ENCODE data around the gene P2RX5.
"Not testable (repeated sequence)": the region's sequence is repeated elsewhere in the genome, so short reads cannot be mapped to it uniquely, and the experiment has no call there.

P2RX5 gene

GRCh38 chr17:3710951-3711383, 15.0 kb upstream of the P2RX5 start:
- no peak for DNase-seq

DNA sequence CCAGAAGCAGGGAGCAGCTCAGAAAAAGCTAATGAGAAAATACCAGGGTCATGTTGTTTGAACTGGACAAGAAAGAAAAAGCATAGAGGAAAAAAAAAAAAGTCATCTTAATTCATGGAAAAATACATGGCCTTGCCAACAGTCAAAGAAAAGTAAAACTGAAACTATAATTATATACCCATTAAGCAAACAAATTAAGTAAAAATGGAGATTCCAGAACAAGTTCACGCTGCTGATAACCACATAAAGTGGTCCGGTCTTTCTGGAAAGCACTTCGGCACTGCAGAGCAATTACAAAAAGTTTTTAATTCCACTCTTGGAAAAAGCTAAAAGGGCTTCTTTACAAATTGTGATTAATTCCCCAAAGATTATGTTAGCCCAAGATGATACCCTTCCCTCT, 12.4 kb upstream of the P2RX5 start:
- DNase-seq = no peak

- not testable (repeated sequence) for DNase-seq
Measured at GRCh38 chr17:3705718-3705984, 9.7 kb upstream of the P2RX5 start.

DNA sequence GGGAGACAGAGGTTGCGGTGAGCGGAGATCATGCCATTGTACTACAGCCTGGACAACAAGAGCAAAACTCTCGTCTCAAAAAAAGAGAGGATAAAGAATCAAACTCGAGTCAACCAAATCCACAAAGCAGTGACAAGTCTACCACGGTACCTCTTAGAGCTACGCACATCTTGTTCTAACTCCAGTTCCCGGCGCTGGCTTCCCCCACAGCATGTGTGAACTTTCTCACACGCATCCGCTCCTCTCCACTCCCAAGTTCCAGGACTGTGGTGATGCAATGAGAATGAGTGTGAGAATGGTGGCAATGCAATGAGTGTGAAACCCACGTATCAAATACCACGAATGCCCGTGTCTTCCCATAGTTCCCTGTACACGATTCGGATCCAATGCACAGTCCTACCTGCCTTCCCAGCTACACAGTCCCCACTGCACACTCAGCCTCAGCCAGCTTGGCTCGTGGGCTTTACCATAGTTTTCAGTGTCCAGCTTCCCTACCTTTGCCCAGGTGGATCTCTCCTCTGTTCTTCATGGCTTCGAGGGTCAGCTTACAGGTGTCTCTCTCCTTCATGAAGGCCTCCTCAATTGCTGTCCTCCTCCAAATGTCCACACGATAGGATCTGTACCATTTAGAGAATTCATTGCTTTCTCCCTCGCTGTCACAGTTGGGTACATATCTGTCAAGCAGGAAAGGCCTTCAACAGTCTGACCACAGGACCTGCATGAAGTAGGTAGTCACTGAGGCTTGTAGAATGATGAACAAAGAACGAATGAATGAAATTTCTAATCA, 9.2 kb upstream of the P2RX5 start:
- DNase-seq = no peak

GRCh38 chr17:3702041-3702539, 6.1 kb upstream of the P2RX5 start:
- not testable (repeated sequence) for DNase-seq

DNA sequence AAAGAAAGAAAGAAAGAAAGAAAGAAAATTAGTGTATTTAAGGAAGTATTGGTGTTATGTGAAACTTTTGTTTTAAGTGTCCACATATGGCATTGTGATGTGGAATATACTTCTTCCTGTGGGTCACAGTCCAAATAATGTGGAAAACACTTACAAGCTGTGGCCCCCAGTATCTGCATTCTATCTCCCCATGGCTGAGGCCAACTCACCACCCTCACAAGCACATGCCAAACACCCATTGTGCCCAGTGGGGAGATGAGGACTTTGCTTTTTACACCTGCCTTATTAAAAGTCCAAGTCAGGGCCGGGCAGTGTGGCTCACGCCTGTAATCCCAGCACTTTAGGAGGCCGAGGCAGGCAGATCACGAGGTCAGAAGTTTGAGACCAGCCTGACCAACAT, 4.0 kb upstream of the P2RX5 start:
- no peak for DNase-seq

DNA sequence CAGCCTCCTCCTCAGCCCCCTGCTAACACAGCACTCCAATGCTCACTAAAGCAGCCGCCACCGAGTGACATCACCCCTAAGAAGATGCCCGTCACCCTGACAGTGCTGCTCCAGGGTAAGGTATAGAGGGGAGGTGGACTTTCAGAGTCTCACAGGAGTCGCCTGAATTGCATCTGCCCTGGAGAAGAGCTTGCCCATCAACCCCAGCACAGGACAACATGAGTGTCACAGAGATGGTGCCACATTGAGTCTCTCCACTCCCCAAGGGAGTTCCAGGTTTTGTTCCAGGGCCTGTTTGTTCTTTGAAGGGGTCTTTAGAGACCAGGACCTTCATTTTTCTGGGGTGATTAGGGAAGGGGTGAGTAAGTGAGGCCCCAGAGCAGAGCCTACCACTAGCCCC, 2.2 kb upstream of the P2RX5 start:
- no peak for DNase-seq

- DNase-seq = no peak
Measured at GRCh38 chr17:3697103-3697476, 1.1 kb upstream of the P2RX5 start.

DNA sequence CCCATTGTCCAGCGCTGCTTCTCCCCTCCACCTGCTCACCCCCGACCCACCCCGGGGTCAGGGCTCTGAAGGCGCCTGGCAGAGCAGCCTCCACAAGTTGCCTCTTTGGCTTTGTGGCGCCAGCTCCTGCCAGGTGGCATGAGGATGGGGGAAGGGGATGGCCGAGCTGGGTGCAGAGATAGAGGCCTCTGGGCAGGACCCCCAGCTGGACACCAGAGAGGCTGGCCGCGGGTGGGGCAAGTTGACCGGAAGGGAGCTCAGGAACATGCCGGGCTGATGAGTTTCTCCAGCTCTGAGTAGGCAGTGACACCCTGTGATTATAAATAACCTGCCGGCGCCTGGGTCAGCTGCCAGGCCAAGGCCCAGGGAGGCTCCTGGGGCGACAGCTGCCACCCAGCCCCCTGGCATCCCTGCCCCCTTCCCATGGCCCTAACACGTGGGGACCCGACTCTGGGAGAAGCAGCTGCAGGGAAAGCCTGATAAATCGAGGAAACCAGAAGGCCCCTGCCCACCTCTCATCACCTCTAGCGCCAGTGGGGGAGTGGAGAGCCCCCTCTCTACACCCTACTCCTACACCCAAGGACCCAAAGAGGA, 729 bp downstream of the P2RX5 start:
- no peak for DNase-seq

DNA sequence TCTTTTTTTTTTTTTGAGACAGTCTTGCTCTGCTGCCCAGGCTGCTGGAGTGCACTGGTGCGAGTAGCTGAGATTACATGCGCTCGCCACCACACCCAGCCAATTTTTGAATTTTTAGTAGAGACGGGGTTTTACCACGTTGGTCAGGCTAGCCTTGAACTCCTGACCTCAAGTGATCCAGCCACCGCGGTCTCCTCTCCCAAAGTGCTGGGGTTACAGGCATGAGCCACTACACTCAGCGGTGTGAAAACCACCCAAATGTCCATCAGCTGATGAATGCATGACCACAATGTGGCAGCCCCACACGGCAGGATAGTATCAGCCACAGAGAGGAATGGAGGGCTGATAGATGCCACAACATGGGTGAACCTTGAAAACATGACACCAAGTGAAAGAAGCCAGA, 2.1 kb downstream of the P2RX5 start:
- DNase-seq = no peak

- DNase-seq = no peak
Measured at GRCh38 chr17:3693141-3693540, 2.8 kb downstream of the P2RX5 start.

- DNase-seq = no peak
Measured at GRCh38 chr17:3692346-3692745, 3.6 kb downstream of the P2RX5 start.

DNA sequence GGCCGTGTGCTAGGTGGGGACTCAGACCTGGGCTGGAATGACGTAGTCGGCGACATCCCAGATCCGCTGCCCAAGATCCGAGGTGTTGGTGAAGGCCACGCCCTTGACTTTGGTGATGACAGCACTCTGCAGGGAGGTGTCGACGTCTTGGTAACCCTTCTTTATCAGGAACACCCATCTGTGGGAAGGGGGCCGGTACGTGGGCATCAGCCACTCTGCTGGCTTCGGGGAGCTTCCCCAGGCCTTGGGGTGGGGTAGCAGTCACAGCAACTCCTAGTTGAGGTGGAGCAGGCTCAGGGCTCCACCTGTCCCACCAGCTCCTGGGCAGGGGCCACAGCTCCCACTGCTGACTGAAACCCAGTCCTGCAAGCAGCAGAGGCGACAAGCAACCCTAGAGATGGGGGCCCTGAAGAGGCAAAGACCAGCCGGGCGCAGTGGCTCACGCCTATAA, 4.3 kb downstream of the P2RX5 start:
- DNase-seq = no peak

DNA sequence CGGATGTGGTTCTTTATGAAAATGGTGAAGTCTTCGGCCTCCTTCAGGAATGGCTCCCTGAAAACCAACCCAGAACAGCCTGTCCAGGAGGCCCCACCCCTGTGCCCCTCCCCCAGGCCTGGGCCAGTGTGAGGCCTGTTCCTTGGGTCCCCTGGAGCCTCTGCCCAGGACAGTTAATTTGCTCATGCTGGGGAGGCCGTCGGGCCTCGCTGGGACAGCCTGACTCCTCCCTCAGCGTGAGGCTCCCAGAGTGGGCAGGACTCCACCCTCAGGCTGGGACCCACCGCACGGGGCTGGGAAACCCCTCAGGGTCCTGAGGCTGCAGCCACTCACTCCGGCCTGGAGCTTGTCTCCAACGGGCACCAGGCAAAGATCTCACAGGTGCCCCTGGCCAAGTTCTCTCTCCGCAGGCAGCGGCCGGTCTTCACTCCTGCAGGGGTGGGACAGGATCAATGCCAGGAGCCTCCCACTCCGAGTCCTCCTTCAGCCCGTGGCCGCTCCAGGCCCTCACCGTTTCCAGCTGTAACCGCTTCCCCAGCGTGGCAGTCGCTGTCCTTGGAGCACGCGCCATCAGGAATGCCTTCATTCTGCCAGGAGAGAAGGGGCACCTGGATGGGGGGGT, 5.8 kb downstream of the P2RX5 start:
- no peak for DNase-seq

DNA sequence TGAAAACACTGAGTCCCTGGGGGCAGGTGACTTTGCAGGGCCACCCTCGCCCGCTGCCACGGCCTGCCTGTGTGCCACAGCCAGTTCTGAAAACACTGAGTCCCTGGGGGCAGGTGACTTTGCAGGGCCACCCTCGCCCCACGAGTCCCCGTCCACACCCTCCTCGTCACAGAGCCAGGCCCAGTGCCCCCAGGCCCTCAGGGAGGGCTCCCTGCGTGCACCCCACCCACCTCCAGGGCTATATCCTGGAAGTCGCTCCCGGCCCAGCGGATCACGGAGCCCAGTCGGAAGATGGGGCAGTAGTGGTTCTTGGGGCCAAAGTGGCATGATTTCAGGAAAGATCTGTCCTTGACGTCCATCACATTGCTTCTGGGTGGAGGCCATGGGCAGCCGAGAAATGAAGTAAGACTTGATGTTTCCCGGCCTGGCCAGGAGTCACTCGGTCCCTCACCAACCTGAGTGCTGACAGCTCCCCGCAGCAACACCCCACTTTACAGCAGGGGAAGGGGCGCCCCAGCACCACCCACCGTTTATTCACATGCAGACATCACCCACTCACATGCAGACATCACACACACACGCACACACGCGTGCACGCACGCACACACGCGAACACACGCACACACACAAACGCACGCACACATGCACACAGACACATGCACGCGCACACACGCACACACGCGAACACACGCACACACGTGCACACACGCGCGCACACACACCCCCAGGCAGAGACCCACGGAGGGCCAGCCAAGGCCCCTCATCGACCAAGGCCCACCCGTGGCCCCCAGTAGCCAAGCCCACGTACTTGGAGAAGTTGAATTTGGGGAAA, 6.5 kb downstream of the P2RX5 start:
- no peak for DNase-seq

DNA sequence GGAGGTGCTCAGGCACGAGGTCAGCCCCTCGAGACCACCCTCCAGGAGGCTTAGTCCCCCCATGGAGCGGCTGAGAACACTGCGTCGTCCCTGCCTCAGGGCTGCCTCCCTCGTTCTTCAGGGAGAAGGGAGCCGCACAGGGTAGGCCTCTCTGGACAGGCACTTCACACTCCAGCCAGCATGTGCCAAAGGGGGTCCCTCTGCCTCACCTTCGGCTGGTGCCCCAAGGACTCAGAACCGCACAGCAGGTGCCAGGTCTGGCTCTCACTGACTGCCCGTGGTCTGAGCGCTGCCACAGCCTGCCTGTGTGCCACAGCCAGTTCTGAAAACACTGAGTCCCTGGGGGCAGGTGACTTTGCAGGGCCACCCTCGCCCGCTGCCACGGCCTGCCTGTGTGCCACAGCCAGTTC, 7.1 kb downstream of the P2RX5 start:
- DNase-seq = no peak

- no peak for DNase-seq
Measured at GRCh38 chr17:3688027-3688553, 7.9 kb downstream of the P2RX5 start.

DNA sequence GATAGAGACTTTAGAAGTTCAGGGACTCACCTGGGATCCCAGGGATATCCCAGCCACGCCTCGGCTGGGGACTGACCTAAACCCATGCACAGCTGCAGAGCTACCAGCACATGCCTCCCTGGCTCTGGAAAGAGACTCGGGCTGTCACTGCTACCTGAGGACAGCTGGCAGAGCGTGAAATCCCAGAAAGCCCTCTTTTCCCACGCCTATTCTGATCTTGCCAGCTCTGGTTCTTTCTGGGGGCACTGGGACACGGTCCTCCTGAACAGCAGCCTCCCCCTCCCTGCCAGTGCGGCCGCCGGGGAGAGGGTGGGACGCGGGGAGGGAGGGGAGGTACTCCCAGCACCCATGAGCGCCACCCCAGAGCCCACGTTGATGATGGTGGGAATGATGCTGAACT, 10.8 kb downstream of the P2RX5 start:
- no peak for DNase-seq

GRCh38 chr17:3683054-3683511, 12.9 kb downstream of the P2RX5 start:
- no peak for DNase-seq

GRCh38 chr17:3682033-3682432, 13.9 kb downstream of the P2RX5 start:
- DNase-seq = no peak

GRCh38 chr17:3681565-3681964, 14.4 kb downstream of the P2RX5 start:
- DNase-seq = no peak

GRCh38 chr17:3681057-3681456, 14.9 kb downstream of the P2RX5 start:
- DNase-seq = no peak

DNA sequence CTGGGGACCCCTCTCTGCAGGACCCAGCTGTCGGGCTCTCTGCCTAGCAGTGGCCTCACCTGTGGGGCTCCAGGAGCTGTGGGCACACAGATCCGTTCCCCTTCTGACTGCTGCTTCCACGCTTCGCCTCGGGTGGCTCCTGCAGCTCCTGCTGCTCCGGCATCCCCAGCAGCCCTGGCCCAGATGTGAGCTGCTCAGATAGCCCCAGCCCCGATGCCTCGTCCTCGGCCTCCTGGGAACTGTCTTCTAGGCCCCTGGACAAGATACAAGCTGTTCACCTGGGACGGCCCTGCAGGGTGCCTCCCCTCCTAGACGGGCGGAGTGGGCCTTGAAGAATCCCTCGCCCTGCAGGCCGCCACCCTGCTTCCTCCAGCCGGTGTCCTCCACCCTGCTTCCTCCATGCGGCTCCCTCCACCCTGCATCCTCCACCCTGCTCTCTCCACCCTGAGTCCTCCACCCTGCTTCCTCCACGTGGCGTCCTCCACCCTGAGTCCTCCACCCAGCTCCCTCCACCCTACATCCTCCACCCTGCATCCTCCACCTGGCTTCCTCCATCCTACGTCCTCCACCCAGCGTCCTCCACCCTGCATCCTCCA, 16.3 kb downstream of the P2RX5 start:
- DNase-seq = no peak

All from cortex of kidney (tissue), 1 donor.